KOPT-K1 (cell line): ENCODE data around the gene DDX23.
A peak's percentile ranks its signal among the peaks of the same experiment; 100 is the strongest.
"Not testable (repeated sequence)": the region's sequence is repeated elsewhere in the genome, so short reads cannot be mapped to it uniquely, and the experiment has no call there.

Source experiments
- H3K27ac ChIP-seq: fragments of 200-600 bp; sonication (generic); 2 replicates; pipeline ENCODE4 v1.5.1; 2016; ENCODE audit warnings: antibody characterized with exemption, mild to moderate bottlenecking, low read depth, low read length; ENCODE audit not compliant: poor library complexity, severe bottlenecking
- H3K36me3 ChIP-seq: fragments of 200-600 bp; sonication (generic); 2 replicates; pipeline ENCODE4 v1.5.1; 2017; ENCODE audit warnings: antibody characterized with exemption, mild to moderate bottlenecking, low read length, moderate library complexity; ENCODE audit not compliant: insufficient read depth
- H3K9me3 ChIP-seq: fragments of 200-600 bp; sonication (generic); 2 replicates; pipeline ENCODE4 v1.5.1; 2017; ENCODE audit warnings: antibody characterized with exemption, low read length, mild to moderate bottlenecking; ENCODE audit not compliant: insufficient read depth, poor library complexity, severe bottlenecking

The DDX23 gene

DNA sequence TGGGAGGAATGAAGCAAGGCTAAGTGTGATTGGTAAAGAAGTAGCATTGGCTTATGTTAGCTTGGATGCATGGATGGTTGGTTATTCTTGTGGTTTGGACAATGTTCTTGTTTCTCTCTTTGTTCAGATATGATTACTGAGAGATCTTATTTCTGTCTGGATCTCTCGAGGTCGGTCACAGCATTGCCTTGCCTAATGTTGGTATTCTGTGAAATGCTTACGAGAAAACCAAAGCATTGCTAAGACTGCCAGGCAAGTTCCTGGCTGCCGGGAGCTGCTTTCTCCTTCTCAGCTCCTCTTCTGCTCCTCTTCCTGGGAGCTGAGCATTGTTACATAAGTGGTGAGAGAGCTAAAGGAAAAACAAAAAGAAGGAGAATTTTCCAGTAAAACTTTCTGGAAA, 21.1 kb upstream of the DDX23 start:
- Histone ChIP-seq H3K9me3 (no peaks in the 10 kb centered on the region), H3K27ac (no peak overlapping the region), H3K36me3 (no peaks in the 10 kb centered on the region)

DNA sequence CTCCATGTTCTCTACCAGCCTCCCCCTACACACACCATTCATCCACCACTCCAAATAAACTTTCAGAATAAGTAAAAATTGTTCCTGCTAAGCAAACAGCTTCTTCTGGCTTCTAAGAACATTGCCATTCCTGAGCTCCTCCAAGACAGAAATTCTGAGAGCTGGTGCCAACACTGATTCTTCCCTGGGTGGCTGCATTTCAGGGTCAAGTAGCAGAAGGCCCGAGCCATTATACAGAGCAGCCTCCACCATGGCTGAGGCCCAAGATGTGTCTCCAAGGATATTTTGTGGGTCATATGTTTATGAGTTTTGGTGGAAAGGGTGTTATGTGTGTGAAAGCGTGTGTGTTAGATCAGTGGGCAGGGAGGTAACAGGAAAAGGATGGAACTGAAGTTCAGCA, 17.2 kb upstream of the DDX23 start:
- Histone ChIP-seq H3K36me3 (no peaks in the 10 kb centered on the region), H3K9me3 (no peaks in the 10 kb centered on the region), H3K27ac (no peak overlapping the region)

DNA sequence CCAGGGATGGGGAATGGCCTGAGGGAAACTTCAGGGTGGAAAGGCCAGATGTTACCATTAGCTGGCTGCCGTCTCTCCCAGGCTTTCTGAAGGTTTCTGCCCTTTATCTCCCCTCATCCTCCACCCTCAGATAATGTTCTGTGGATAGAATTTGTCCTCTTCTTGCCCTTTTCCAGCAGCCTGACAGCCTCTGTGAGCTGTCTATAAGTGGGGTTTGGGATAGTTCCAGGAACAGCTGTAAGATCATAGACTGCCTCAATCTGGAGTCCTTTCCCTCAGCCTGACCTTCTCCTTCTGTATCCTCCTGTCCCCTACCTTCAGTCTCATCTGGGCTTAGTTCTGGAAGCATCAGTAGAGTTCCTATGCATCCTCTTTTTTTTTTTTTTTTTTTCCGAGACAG, 16.5 kb upstream of the DDX23 start:
- H3K36me3 ChIP-seq: no peaks in the 10 kb centered on the region
- no peak overlapping the region for H3K27ac ChIP-seq
- no peaks in the 10 kb centered on the region for H3K9me3 ChIP-seq

DNA sequence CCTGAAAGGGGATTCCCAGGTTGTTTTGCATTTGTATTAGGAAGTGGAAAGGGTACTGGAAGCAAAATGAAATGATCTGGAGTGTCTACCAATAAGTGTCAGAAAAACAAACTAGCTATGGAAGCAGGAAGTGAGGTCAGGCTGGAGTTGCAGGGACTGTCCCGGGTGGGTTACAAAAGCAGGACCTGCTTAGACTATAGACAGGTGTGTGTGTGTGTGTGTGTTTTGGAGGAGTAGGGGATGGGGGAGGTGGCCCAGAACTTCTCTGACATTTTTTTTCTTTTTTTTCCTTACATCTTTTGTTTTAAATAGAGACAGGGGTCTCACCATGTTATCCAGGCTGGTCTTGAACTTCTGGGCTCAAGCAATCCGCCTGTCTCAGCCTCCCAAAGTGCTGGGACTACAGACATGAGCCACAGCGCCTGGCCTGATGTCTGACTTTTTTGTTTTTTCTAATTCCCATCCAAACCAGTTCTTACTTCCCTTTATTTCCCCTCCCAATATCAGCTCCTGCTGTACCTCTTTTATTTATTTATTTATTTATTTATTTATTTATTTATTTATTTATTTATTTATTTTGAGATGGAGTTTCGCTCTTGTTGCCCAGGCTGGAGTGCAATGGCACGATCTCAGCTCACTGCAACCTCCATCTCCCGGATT, 14.2 kb upstream of the DDX23 start:
- no peaks in the 10 kb centered on the region for H3K9me3 ChIP-seq
- peak overlapping the region; percentile 17 for H3K27ac ChIP-seq
- H3K36me3 ChIP-seq: no peaks in the 10 kb centered on the region

DNA sequence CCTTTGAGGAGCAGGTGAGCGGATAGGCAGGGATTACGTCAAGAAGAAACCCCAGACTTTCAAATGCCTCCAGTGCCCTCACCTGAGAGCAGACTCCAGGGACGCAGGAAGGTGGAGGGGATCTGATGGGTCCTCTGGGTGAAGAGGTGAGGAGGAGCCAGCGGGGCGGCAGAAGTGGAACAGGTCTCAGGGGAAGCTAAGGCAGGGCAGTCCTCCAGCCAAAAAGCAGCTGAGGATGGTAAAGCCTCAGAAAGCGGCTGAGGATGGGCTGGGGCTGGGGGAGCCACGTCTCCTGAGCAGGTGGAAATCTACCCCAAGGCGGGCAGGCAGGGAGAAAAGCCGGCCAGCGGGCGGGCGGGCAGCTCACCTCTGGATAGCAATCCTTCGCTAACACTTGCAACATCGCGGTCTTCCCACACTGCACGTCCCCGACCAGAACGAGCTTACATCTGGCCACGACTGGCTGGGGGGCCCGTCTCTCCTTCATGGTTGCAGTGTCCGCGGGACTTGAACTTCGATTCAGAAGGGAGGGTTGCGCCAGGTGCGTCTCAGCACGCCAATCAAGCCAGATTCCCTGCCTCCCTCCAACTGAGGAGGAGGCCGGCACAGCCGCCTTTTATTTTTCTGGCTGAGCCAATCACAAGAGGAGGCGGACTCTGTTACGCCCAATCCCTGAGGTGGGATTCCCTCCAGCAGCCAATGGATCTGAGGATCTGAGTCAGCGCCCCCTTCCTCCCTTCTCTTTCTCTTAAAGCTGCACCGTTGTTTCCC, 13.5 kb upstream of the DDX23 start, which contains the start of gene RND1:
Gene RND1, minus strand, starts transcription at position 590 of the 771 bp plus-strand sequence. Its CDS starts 103 bp downstream, at position 487.
- no peaks in the 10 kb centered on the region for H3K36me3 ChIP-seq
- no peaks in the 10 kb centered on the region for H3K9me3 ChIP-seq
- peak within 1 kb of the TSS; percentile 17 for H3K27ac ChIP-seq

DNA sequence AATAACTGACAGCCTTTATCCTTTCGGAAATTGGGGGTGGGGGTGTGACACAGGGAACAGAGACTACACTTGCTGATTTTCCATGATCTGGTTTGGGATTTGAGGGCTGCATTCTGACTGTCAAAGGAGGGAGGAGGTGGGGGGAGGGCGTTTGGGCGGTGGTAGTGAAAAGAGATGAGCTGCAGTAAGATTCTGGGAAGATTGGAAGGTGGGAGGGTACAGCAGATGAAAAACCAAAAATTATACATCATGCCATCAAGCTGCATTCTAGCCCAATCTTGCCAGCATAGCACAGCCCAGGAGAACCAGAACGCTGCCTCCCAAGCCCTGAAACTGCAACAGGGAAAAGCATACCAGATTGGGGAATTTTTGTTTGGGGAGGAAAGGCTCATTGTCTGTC, 11.3 kb upstream of the DDX23 start:
- no peaks in the 10 kb centered on the region for H3K36me3 ChIP-seq
- H3K9me3 ChIP-seq: no peaks in the 10 kb centered on the region
- H3K27ac ChIP-seq: no peak overlapping the region

DNA sequence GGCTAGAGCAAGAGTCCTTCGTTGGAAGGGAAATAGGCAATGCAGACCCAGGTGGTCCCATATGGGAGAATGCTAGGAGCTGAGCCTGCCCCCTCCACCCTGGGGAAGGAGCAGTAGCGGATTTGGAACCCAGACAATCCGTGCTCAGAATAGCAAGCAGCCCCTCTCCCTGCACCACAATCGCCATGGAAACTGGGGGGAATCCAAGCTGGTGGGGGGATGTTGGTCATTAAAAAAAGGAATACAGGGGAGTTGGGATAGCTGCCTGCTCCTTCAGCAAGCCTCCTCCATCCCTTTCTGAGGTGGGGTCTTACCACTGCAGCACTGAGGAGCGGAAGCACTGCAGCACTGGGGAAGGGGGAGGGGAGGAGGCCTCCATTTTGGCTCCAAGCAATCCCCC, 10.8 kb upstream of the DDX23 start:
- Histone ChIP-seq H3K27ac (no peak overlapping the region), H3K9me3 (no peaks in the 10 kb centered on the region), H3K36me3 (no peaks in the 10 kb centered on the region)

DNA sequence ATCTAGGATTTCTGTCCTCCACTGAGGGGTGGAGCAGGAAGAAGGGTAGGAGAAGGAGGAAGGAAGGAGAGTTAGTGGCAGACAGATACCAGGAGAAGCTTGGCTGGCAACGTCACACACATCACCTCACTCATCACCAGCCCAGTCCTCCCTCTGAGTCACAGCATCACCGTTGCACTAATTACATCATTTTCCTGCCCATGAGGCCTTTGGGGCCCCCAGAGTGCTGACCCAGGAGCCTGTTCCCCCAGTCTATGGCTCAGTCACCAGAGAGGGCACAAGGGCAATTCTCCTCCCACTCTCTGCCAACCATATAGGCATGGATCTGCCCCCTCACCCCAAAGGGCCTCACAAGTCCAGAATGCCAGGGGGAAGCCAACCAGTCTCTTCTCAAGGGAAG, 9.1 kb upstream of the DDX23 start:
- no peak overlapping the region for H3K27ac ChIP-seq
- no peaks in the 10 kb centered on the region for H3K9me3 ChIP-seq
- H3K36me3 ChIP-seq: no peaks in the 10 kb centered on the region

DNA sequence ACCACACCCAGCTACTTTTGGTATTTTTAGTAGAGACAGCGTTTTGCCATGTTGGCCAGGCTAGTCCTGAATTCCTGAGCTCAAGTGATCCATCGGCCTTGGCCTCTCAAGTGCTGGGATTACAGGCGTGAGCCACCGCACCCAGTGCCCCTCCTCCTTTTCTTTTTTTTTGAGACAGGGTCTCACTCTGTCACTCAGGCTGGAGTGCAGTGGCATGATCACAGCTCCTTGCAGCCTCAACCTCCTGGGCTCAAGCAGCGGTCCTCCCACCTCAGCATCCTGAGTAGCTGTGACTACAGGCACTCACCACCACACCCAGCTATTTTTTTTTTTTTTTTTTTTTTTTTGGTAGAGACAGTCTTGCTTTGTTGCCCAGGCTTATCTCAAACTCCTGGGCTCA, 8.3 kb upstream of the DDX23 start:
- H3K9me3 ChIP-seq, H3K27ac ChIP-seq, H3K36me3 ChIP-seq: not testable (repeated sequence)

DNA sequence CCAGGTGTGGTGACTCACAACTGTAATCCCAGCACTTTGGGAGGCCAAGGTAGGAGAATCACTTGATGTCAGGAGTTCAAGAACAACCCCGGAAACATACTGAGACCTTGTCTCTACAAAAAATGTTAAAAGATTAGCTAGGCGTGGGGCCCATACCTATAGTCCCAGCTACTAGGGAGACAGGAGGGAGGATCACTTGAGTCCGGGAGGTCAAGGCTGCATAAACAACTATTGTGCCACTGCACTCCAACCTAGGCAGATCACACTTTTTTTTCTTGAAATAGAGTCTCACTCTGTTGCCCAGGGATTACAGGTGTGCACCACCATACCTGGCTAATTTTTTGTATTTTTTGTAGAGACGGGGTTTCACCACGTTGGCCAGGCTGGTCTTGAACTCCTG, 7.6 kb upstream of the DDX23 start:
- H3K9me3 ChIP-seq: no peaks in the 10 kb centered on the region
- no peak overlapping the region for H3K27ac ChIP-seq
- H3K36me3 ChIP-seq: no peaks in the 10 kb centered on the region

DNA sequence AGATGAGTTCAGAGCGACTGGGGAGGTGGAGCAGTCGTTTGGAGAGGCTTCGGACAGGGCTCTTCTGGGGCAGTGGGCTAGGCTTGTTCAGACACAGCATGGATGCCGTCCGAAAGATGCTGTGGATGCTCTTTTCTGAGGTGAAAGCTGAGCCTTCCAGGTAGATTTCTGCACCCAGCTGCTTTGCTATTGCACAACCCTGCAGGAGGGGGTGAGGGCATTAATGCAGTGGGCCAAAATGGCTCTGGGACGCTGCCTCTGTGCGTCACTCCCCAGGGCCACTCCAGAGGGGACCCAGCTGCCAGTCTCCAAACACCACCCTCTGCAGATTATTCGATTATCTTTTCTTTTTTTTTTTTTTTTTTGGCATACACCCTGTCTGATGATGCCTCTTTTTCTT, 6.1 kb upstream of the DDX23 start:
- H3K27ac ChIP-seq: no peak overlapping the region
- no peaks in the 10 kb centered on the region for H3K9me3 ChIP-seq
- no peaks in the 10 kb centered on the region for H3K36me3 ChIP-seq

DNA sequence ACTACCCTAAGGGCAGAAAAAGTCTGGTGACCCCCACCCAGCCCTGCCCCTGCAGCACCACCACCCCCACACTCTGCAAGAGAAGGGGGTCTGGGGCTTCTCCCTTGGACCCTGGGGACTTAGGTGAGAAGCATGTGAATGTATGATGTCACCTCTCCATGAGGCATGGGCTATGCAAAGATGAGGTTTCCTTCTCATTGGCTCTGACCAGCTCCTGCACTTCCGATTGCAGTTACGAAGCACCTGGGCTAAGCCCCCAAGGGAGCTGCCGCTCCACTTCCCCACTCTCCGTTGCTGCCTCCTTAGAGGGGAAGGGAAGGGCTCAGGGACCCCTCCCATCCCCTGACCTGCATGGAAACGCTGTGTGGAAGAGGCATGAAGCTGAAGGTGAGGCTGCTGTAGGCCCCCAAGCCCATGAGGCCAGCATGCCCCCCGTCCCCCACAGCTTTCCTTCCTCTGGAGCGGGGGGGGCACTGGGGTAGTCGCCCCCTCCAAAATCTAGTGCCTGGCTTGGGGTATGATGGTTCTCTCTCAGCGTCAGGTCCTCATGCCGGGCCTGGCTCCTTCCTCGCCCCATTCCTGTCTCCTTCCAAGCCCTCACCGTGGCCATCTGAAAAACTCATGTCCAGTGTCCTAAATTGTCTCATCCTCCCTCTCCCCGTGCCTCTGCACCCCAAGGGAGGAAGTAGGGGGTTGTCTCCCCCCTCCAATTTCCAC, 5.5 kb upstream of the DDX23 start:
- Histone ChIP-seq H3K36me3 (no peaks in the 10 kb centered on the region), H3K9me3 (no peaks in the 10 kb centered on the region), H3K27ac (no peak overlapping the region)

DNA sequence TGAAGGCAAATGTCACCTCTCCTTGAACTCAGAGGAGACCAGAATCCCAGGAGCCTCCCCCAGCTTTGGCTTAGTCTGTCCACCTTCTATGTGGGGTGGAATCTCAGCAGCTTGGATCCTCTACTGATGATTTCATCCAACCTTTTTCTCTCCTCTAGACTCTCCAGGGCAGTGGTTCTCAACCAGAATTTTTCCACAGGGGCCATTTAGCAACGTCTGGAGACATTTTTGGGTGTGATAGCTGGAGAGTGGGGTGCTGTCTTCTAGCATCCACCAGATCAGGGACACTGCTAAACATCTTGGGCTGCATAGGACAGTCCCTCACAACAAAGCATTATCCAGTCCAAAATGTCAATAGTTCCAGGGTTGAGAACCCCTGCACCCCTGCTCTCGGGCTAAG, 4.4 kb upstream of the DDX23 start:
- H3K27ac ChIP-seq: no peak overlapping the region
- H3K9me3 ChIP-seq: no peaks in the 10 kb centered on the region
- H3K36me3 ChIP-seq: no peaks in the 10 kb centered on the region

DNA sequence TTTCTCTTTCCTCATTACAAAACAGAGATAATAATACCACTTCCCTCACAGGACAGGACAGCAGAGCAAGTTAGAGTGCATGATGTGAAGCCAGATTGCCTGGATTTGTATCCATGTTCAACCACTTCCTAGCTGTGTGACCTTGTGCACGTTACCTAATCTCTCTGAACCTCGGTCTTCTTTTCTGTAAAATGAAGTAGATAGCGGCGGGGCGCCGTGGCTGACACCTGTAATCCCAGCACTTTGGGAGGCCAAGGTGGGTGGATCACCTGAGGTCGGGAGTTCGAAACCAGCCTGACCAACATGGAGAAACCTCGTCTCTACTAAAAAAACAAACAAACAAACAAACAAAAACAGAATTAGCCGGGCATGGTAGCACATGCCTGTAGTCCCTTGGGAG, 3.0 kb upstream of the DDX23 start:
- not testable (repeated sequence) for H3K27ac ChIP-seq, H3K36me3 ChIP-seq, H3K9me3 ChIP-seq

DNA sequence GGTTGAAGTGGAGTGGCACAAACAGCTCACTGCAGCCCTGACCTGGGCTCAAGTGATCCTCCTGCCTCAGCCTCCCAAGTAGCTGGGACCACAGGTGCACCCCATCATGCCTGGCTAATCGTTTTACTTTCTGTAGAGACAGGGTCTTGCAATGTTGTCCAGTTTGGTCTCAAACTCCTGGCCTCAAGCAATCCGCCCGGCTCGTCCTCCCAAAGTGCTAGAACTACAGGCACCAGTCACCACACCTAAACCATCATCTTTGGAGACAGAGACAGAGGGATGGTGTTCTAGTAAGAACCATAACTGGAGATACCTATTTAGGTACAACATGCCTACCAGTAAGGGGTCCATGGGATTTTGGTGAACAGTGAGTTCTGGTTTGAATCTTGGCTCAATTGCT, 2.5 kb upstream of the DDX23 start:
- H3K9me3 ChIP-seq: no peaks in the 10 kb centered on the region
- peaks cover 14% of the 10 kb centered on the region for H3K36me3 ChIP-seq
- H3K27ac ChIP-seq: no peak overlapping the region
